Right atrium auricular region (tissue), 2 donors: ENCODE data around the gene LRRC3. TPM values are rescaled to one million over a fixed set of nuclear protein-coding genes. Genes with fewer than 3 reads are reported as not detected.

Source experiments
- DNase-seq: peaks from one replicate; pipeline ENCODE4 v3.0.0-alpha.2; 2019; ENCODE audit warnings: low spot score
- H3K27ac ChIP-seq, 2 donors: fragments of 200-600 bp; sonication (generic); 1 replicate in 1 of 2; 2 replicates in 1 of 2; pipeline ENCODE4 v1.5.1; 2016 to 2019
- H3K27me3 ChIP-seq, 2 donors: fragments of 200-600 bp; sonication (generic); one replicate each; pipeline versions ENCODE4 v1.5.1 to v1.6.0; 2017 to 2019
- H3K36me3 ChIP-seq: fragments of 200-600 bp; sonication (generic); one replicate; pipeline ENCODE4 v1.5.1; 2016
- H3K4me1 ChIP-seq, 2 donors: fragments of 200-600 bp; sonication (generic); one replicate each; pipeline versions ENCODE4 v1.5.1 to v1.6.0; 2017 to 2019
- H3K4me3 ChIP-seq, 2 donors: fragments of 200-600 bp; sonication (generic); 1 replicate in 1 of 2; 2 replicates in 1 of 2; pipeline ENCODE4 v1.5.1; 2017 to 2019; ENCODE audit warnings: mild to moderate bottlenecking in 1 of 2, moderate library complexity in 1 of 2
- H3K9me3 ChIP-seq, 2 donors: fragments of 200-600 bp; sonication (generic); one replicate each; pipeline ENCODE4 v1.5.1; 2019
- CTCF ChIP-seq, 2 donors: fragments of 200-600 bp; sonication (generic); IDR thresholded peaks; one replicate each; pipeline ENCODE4 v1.5.1; 2019; ENCODE audit warnings: antibody characterized with exemption in 2 of 2
- total RNA-seq, 2 donors: library from RNA; depleted of rRNA; stranded (reverse); fragments of >200 nt; gene quantifications; one replicate each; pipeline ENCODE4 v1.1.0, GENCODE V29; 2016

The LRRC3 gene
- total RNA-seq, 2 donors from 2014 or later, result 1.1 to 1.7 TPM

GRCh38 chr21:44471996-44472395 is 16.7 kb downstream of the LRRC3 start:
- Histone ChIP-seq H3K4me3 (no peak overlapping the region), H3K4me1 (no peaks in the 10 kb centered on the region), H3K27ac (no peak overlapping the region), H3K36me3 (no peaks in the 10 kb centered on the region), H3K9me3 (no peaks in the 10 kb centered on the region), H3K27me3 (no peaks in the 10 kb centered on the region)
- no peak for DNase-seq
- TF ChIP-seq CTCF (IDR thresholded peaks at IDR 0.05), result no peak

- no peak for DNase-seq
- Histone ChIP-seq H3K27me3 (no peaks in the 10 kb centered on the region), H3K36me3 (no peaks in the 10 kb centered on the region), H3K4me1 (no peaks in the 10 kb centered on the region), H3K27ac (no peak overlapping the region), H3K4me3 (no peak overlapping the region), H3K9me3 (no peaks in the 10 kb centered on the region)
- TF ChIP-seq CTCF (IDR thresholded peaks at IDR 0.05), result no peak
Observed at GRCh38 chr21:44473915-44474555, 18.7 kb downstream of the LRRC3 start.

- no peak for DNase-seq
- H3K4me1 ChIP-seq, result no peaks in the 10 kb centered on the region
- no peaks in the 10 kb centered on the region for H3K27me3 ChIP-seq
- H3K36me3 ChIP-seq, result no peaks in the 10 kb centered on the region
- no peak for TF ChIP-seq CTCF (IDR thresholded peaks at IDR 0.05)
- no peaks in the 10 kb centered on the region for H3K9me3 ChIP-seq
- H3K27ac ChIP-seq, result no peak overlapping the region
- H3K4me3 ChIP-seq, result no peak overlapping the region
Observed at GRCh38 chr21:44475266-44475845, 20.0 kb downstream of the LRRC3 start.

GRCh38 chr21:44477131-44477530 is 21.8 kb downstream of the LRRC3 start:
- Histone ChIP-seq H3K4me1 (no peaks in the 10 kb centered on the region), H3K4me3 (no peak overlapping the region), H3K27me3 (no peaks in the 10 kb centered on the region), H3K27ac (no peak overlapping the region), H3K36me3 (no peaks in the 10 kb centered on the region), H3K9me3 (no peaks in the 10 kb centered on the region)
- no peak for TF ChIP-seq CTCF (IDR thresholded peaks at IDR 0.05)
- no peak for DNase-seq

GRCh38 chr21:44477712-44478111 is 22.4 kb downstream of the LRRC3 start:
- H3K27ac ChIP-seq, result no peak overlapping the region
- H3K36me3 ChIP-seq, result no peaks in the 10 kb centered on the region
- no peaks in the 10 kb centered on the region for H3K27me3 ChIP-seq
- H3K4me1 ChIP-seq, result no peaks in the 10 kb centered on the region
- no peak for DNase-seq
- no peaks in the 10 kb centered on the region for H3K9me3 ChIP-seq
- no peak for TF ChIP-seq CTCF (IDR thresholded peaks at IDR 0.05)
- no peak overlapping the region for H3K4me3 ChIP-seq
